Stimulated activated CD8-positive, alpha-beta memory T cell treated with anti-CD3 and anti-CD28 coated beads, Interleukin-4, amount 100 ng/mL, for 4 hours (primary cell): ENCODE results near the gene ARSA.
"Not testable (repeated sequence)": the region's sequence is repeated elsewhere in the genome, so short reads cannot be mapped to it uniquely, and the experiment has no call there.

Experiments
- DNase-seq, 2 donors: peaks; one replicate each; pipeline ENCODE4 v3.0.0-alpha.2; 2020; ENCODE audit warnings: low read depth in 2 of 2, low spot score in 1 of 2

Gene ARSA

GRCh38 chr22:50656122-50657070 lies 28.4 kb upstream of the ARSA start:
- DNase-seq, result no peak

- not testable (repeated sequence) for DNase-seq
Observed at GRCh38 chr22:50654664-50655063, 26.7 kb upstream of the ARSA start.

GRCh38 chr22:50653256-50653655 lies 25.3 kb upstream of the ARSA start:
- no peak for DNase-seq

GRCh38 chr22:50643821-50644101 lies 15.8 kb upstream of the ARSA start:
- DNase-seq, result not testable (repeated sequence)

GRCh38 chr22:50643021-50643820 lies 15.3 kb upstream of the ARSA start:
- not testable (repeated sequence) for DNase-seq

GRCh38 chr22:50641696-50642607 lies 14.0 kb upstream of the ARSA start:
- no peak for DNase-seq

GRCh38 chr22:50640857-50641647 lies 13.1 kb upstream of the ARSA start:
- no peak for DNase-seq

GRCh38 chr22:50640296-50640695 lies 12.3 kb upstream of the ARSA start:
- not testable (repeated sequence) for DNase-seq

GRCh38 chr22:50635591-50635990 lies 7.6 kb upstream of the ARSA start:
- DNase-seq, result no peak

GRCh38 chr22:50633771-50634170 lies 5.8 kb upstream of the ARSA start:
- no peak for DNase-seq

- no peak for DNase-seq
Observed at GRCh38 chr22:50633086-50633485, 5.1 kb upstream of the ARSA start.

- no peak for DNase-seq
Observed at GRCh38 chr22:50630376-50630775, 2.4 kb upstream of the ARSA start.

GRCh38 chr22:50628543-50629134 lies 687 bp upstream of the ARSA start:
- DNase-seq, result no peak

- no peak for DNase-seq
Observed at GRCh38 chr22:50626850-50627641, 906 bp downstream of the ARSA start.

- DNase-seq, result no peak
Observed at GRCh38 chr22:50626314-50626849, 1.6 kb downstream of the ARSA start.

- no peak for DNase-seq
Observed at GRCh38 chr22:50625568-50626313, 2.2 kb downstream of the ARSA start.

- no peak for DNase-seq
Observed at GRCh38 chr22:50625131-50625567, 2.8 kb downstream of the ARSA start.
